NCI-H524 (cell line): ENCODE measurements around the gene SNAP29.
"Not testable (repeated sequence)": the region's sequence is repeated elsewhere in the genome, so short reads cannot be mapped to it uniquely, and the experiment has no call there.

Source experiments
- DNase-seq, 2 experiments: peaks; one replicate each; lab custom pipeline; 2025; lab: John Stamatoyannopoulos, UW

Gene SNAP29

DNA sequence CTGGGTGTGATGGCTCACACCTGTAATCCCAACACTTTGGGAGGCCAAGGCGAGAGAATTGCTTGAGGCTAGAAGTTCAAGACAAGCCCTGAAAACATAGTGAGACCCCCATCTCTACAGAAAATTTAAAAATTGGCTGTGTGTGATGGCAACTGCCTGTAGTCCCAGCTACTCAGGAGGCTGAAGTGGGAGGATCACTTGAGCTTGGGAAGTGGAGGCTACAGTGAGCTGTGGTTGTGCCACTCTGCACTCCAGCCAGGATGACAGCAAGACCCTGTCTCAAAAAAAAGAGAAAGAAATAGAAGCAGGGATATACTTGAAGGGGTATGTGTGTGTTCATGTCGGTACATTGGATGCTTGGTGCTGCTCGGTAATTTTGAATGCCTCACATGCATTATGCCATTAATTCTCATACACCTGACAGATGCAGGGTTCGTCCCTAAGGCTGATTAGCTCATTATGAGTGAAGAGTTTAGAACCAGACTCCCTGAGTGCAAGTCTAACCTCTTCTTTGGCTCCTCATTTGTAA is 72.4 kb downstream of the SNAP29 start:
- no peak for DNase-seq

DNA sequence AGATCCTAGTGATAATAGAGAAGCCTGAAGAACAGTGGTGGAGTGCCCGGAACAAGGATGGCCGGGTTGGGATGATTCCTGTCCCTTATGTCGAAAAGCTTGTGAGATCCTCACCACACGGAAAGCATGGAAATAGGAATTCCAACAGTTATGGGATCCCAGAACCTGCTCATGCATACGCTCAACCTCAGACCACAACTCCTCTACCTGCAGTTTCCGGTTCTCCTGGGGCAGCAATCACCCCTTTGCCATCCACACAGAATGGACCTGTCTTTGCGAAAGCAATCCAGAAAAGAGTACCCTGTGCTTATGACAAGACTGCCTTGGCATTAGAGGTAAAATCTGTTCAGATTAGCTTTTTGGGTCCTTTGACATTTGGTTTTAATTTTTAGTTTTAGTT is 75.1 kb downstream of the SNAP29 start:
- no peak for DNase-seq

DNA sequence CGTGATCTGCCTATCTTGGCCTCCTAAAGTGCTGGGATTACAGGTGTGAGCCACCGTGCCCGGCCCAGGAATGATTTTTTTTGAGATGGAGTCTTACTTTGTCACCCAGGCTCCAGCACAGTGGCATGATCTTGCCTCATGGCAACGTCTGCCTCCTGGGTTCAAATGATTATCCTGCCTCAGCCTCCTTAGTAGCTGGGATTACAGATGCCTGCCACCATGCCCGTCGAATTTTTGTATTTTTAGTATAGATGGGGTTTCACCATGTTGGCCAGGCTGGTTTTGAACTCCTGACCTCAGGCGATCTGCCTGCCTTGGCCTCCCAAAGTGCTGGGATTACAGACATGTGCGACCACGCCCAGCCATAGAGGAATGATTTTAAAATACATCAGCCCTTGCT is 76.2 kb downstream of the SNAP29 start:
- not testable (repeated sequence) for DNase-seq

DNA sequence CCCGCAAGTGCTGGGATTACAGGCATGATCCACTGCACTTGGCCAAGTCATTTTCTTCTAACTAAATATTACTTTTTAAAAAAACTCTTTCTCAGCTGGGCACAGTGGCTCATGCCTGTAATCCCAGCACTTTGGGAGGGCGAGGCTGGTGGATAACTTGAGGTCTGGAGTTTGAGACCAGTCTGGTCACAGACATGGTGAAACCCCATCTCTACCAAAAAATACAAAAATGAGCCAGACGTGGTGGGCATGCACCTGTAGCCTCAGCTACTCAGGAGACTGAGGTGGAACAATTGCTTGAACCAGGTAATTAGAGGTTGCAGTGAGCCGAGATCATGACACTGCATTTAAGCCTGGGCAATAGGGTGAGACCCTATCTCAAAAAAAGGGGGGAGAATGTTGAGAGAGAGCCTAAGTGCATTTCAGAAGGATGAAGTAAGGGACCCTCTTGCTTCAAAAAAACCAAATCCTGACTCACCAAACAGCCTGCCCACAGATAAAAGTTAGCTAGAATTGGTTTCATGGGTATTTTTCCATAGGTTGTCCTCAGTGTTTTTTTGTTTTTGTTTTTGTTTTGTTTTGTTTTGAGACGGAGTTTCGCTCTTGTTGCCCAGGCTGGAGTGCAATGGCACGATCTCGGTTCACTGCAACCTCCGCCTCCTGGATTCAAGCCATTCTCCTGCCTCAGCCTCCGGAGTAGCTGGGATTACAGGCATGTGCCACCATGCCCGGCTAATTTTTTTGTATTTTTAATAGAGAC is 77.2 kb downstream of the SNAP29 start:
- not testable (repeated sequence) for DNase-seq

DNA sequence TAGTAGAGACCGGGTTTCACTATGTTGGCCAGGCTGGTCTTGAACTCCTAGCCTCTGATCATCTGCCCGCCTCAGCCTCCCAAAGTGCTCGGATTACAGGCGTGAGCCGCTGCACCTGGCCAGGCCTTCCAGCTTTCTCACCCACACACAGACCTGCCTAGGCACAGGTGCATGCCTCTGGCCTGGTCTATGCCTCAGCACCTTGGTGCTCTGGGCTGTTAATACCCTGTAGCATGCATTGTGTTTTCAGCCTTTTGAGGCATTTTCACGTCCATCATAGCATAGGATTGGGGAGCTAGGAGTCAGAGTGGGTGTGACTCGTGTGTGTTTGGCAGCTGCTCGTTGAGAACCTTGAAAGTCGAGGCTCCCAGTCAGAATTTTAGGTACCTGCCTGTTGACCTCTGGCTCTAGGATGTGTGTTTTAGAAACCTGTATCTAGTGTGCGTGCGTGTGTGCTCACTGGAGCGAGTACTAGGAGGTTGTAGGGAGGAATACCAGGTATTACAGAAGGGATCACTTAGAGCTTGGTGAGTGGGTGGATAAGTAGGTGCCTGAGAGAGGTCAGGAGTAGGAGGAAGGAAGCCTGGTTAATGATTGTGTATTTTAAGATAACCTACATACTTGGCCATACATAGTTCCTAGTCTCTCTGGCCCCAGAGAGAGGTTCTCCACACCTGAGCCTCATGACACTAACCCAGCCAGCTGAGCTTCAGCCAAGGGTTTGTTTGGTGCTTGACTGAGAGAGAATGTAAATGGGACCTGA is 78.4 kb downstream of the SNAP29 start:
- DNase-seq: no peak

DNA sequence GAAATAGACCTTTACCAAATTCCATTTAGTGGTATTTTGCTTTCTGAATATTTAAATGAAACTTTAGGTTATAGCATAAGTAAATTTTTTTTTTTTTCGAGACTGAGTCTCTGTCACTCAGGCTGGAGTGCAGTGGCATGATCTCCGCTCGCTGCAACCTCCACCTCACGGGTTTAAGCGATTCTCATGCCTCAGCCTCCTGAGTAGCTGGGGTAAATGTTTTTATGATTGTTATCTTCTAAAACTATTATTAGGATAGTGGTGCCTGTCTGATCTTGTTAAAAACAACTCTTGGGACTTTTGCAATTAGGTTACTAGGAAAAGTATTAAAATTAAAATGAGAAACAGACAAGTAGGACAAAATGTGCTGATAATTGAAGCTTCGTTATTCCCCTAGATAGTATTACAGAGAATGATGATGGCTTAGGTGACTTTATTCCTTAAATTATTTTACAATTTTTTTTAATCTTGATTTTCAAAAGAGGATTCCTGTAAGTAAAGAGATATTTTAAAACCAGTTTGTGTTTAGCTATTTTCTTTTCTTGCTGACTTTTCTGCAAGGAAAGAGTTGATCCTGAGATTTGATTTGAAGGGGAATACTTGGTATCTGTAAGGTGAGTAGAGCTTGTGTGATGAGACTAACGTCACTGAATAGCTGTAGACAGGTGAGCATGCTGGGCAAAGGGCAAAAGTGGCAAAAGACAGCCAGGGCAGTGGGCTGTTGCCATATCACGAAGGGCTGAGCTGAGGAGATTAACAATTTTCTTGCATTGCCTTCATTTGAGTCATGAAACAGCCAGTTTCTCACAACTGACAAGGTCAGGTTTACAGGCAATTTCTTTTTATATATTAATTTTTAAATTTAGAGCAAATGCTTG is 79.2 kb downstream of the SNAP29 start:
- no peak for DNase-seq

DNA sequence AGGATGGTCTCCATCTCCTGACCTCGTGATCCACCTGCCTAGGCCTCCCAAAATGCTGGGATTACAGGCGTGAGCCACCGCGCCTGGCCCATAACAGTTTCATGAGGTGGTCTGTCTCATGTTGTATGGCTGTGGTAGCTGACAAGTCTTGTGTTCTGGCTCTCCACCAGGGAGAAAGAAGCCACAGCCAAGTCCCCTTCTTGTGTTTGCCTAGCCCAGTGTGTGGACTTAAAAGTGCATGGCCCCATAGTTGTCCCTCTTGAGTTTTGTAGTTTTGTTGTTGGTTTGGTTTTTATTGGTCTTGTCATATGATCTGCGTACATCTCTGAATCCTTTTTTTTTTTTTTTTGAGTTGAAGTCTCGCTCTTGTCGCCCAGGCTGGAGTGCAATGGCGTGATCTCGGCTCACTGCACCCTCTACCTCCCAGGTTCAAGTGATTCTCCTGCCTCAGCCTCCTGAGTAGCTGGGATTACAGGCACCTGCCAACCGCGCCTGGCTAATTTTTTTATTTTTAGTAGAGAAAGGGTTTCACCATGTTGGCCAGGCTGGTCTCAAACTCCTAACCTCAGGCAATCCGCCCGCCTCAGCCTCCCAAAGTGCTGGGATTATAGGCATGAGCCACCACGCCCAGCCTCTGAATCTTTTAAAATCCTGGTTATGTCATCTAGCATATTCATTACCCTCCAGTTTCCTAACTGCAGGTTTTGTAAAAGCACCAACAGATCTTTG is 80.8 kb downstream of the SNAP29 start:
- not testable (repeated sequence) for DNase-seq

DNA sequence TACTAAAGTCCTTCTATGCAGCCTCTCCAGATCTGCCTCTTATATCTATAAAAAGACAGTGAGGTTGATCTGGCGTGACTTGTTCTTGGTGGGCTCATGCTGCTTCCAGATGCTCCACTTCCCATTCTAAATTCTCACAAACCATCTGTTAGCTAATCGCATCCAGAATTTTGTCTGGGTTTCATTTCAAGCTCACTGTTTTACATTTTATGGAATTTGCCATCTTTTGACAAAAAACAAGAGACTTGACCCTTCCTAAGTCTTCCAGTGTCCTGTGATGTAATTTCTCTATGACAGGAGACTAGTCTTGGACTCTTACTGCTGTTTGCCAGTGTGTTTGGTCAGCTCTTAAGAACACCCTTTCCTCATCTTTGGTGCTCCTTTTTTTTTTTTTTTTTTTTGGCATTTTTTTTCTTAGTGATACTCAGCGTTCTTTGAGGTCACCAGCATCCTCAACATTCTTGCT is 81.4 kb downstream of the SNAP29 start:
- peak; percentile 54 to 89 for DNase-seq
